ENCODE results near the gene DKK3.

Gene DKK3

DNA sequence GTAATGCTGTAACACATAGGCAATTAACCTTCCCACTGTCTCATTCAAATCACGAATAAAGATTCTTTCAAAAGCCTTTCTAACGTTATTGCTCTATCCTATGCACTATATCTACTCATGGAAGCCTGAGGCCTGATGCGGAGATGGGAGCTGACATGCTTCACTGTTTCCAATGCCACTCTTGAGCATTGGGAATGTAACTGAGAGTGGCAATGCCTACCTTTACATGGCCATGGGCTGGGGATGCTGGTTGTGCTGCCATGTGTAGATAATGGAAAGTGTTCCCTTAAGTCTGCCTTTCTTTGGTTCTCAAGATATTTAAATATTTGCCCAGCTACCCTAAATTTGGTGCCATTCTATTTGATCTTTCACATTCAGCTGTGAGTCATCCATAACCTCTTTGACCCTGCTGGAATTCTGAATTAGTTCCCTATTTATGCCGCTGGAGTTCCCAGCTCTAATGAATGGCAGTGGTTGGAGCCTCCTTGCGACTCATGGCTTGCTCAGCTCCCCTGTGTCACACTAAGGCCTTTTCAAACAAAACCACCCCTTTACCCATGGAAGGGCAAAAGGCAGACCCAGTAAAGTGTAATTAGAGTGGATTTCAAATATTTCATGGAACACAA lies 21.4 kb upstream of the DKK3 start:
- no peak for DNase-seq (ENCODE audit: low read depth in 2 of 2)

DNA sequence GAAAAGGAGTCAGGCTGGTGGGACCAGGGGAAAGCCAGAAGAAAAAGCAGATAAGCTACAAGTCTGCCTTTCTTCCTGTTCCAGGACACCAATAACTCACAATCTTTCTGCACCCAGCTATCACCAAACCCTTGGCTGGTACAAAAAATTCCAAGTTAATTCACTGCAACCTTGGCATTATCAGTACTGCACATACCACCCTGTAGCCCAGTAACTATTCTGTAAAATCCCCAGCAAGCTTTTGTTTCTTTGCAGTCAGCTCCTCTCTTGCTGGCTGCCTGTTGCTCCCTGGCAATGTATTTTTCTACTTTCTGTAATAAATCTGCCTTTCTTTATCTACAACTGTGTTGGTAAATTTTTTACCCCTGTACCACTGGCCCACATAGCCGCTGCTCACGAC lies 20.7 kb upstream of the DKK3 start:
- no peak for DNase-seq (ENCODE audit: low read depth in 2 of 2)

DNA sequence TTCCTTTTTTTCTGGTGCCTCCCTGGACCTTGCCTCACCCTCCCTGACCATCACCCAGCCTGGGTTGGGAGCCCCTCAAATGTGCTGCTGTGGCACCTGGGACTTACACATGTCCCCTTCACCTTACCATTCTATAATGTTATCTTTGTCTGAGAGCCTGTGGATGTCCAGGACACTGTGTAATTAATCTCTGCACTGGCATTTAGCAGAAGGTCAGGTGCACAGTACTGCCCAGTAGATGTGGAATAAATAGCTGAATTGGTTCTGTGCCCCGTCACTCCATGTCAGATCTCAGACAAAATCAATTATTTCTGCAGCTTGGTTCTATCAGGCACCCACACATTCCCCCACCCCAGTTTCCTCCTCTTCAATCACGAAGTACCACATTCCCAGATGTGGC lies 19.9 kb upstream of the DKK3 start:
- DNase-seq (ENCODE audit: low read depth in 2 of 2), result no peak

GRCh38 chr11:12026331-12027211 lies 18.1 kb upstream of the DKK3 start:
- no peak for DNase-seq (ENCODE audit: low read depth in 2 of 2)

GRCh38 chr11:12024254-12024926 lies 16.0 kb upstream of the DKK3 start:
- DNase-seq (ENCODE audit: low read depth in 2 of 2), result no peak

DNA sequence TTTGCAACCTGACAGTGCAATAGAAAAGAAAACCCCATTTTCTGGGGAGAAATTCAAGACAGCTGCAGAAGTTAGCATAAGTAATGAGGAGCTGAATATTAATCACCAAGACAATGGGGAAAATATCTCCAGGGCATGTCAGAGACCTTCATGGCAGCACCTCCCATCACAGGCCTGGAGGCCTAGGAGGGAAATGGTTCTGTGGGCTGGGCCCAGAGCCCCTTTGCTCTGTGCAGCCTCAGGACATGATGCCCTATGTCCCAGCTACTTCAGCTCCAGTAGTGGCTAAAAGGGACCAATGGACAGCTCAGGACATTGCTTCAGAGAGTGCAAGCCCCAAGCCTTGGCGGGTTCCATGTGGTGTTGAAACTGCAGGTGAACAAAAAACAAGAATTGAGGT lies 14.6 kb upstream of the DKK3 start:
- no peak for DNase-seq (ENCODE audit: low read depth in 2 of 2)

DNA sequence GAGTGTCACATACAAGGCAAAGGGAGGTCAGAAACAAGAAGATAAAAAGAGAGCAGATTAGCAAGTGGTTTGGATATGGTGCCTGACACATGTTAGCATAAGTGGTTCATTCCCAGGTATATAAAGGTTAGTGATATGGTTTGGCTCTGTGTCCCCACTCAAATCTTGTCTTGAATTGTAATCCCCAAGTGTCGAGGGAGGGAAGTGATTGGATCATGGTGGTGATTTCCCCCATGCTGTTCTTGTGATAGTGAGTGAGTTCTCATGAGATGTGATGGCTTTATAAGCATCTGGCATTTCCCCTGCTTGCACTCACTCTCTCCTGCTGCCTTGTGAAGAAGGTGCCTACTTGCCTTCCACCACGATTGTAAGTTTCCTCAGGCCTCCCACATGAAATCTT lies 12.1 kb upstream of the DKK3 start:
- DNase-seq (ENCODE audit: low read depth in 2 of 2), result no peak

DNA sequence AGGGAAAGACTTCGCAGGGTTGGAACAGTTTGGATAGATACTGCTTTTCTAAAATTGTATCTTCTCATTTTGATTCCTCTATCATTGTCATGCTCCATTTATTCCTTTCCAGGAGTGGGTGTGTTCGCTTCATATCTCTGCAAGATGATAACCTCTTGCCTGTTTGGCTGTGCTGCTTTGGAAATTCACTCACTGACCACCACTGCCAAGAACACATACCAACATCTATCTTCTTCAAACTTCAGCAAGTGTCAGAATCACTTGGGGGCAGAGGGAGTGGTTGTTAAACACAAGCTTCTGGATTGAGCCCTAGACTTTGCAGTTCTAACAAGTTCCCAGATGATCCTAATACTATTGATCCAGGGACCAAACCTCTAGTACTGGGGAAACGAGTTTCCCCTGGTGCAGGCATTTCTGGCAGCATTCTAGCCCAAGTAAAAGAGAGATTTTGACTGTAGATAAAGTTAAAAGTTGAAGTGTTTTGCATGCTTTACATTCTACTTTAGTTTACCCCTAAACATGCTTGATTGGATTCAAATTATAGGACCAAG lies 11.5 kb upstream of the DKK3 start:
- DNase-seq (ENCODE audit: low read depth in 2 of 2), result no peak

GRCh38 chr11:12019337-12019736 lies 10.9 kb upstream of the DKK3 start:
- DNase-seq (ENCODE audit: low read depth in 2 of 2), result no peak

- no peak for DNase-seq (ENCODE audit: low read depth in 2 of 2)
These were observed 9.5 kb upstream of the DKK3 start for GRCh38 chr11:12017865-12018453.

- DNase-seq (ENCODE audit: low read depth in 2 of 2), result no peak
These were observed 8.8 kb upstream of the DKK3 start for GRCh38 chr11:12017243-12017678.

DNA sequence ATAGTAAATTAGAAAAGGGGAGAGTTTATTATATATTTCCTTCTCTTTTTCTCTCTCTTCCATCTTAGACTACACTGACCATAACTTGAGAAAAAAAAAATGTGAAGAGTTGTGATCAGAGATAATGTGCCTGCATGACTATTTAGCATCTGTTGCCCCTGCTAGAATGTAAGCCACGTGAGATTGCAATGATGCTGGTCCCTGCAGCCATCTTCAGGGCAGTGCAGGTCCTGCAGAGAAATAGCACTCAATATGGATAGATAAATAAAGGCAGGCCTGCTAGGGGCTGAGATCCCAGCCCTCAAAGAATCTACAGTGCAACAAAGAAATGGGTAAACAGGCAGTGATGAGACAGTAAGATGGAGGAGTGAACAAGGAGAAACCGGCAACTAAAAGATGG lies 7.8 kb upstream of the DKK3 start:
- DNase-seq (ENCODE audit: low read depth in 2 of 2), result no peak

DNA sequence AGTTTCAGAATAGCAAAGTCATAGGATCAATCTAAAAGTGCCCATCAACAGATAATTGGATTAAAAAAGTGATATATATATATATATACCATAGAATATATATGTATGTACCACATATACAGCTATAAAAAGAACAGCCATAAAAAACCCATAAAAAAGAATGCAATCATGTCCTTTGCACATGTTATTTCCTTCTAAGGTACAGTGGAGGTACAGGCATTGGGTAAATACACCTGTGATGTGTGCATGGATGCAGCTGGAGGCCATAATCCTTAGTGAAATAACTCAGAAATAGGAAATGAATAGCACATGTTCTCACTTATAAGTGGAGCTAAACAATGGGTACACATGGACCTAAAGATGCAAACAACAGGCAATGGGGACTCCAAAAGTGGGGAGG lies 7.1 kb upstream of the DKK3 start:
- no peak for DNase-seq (ENCODE audit: low read depth in 2 of 2)

- DNase-seq (ENCODE audit: low read depth in 2 of 2), result no peak
These were observed 5.4 kb upstream of the DKK3 start for GRCh38 chr11:12013781-12014180.

GRCh38 chr11:12009617-12010321 lies 1.3 kb upstream of the DKK3 start:
- no peak for DNase-seq (ENCODE audit: low read depth in 2 of 2)

DNA sequence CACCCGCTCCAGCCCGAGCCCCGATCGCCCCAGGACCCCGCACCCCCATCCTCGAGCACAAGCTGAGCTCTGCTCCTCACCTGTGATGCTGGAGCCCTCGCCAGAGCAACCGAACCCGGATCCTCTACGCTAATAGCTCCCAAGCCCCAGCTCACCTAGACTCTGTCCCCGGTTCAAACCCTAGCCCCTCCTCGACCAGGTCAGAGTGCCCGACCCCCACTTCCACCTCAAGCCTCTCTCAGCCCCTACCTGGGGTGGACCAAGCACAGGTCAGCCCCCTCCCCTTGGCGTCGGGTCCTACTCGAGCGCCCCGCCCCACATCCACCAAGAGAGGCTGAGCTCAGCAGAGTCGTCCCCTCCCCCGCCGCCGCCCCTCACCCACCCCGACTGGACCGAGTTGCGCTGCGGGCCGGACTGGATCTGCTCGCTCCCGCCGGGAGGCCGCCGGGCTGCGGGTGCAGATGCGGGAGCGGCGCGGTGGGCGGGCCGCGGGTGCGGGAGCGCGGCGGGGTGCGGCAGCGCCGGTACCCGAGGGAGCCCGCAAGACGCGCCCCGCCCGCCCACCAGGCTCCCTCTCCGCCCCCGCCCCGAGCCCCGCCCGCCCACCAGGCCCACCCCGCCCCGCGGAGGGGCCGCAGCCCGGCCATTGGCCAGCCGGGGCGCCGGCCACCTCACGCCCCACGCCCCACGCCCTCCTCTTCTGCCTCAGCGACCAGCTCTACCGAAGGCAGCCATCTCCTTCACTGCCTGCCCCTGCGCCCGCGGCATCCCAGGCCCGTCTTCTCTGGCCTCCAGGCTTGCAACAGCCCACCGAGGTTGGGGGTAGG lies 577 bp upstream of the DKK3 start:
- DNase-seq (ENCODE audit: low read depth in 2 of 2), result no peak

DNA sequence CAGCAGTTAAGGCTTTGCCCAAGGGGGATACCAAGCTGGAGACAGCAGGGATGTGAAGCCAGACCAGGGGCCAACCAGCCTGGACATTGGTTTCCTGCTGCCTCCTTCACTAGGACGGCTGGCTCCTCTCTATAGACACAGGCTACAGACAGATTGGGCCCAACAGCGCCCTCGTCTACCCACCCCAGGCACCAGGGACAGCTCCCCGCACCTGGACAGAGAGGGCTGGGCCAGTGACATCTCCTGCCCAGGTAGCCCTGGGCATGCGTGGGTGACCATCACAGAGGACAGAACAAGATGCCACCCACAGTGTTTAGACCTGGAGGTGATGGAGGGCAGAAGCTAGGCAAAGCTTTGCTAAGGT lies 1.2 kb downstream of the DKK3 start:
- no peak for DNase-seq (ENCODE audit: low read depth in 2 of 2)

- DNase-seq (ENCODE audit: low read depth in 2 of 2), result no peak
These were observed 1.7 kb downstream of the DKK3 start for GRCh38 chr11:12006552-12007229.

DNA sequence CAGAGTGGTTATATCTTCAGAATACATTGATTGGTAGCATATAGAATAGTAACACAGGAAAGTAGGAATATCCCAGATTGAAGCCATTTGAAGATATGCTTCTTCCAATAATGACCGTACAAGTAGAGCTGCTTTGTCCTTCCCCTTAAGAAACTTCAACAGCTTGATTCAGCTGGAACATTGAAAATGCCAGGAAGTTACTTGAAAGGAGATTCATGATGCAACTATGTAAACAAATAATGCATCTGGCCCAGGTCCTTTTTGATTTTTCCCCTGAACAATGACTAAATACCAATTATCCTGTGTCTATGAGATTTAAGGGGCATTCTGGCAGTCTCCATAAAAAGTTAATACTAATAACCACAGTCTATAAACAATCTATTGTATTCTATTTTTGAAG lies 3.0 kb downstream of the DKK3 start:
- no peak for DNase-seq (ENCODE audit: low read depth in 2 of 2)

DNA sequence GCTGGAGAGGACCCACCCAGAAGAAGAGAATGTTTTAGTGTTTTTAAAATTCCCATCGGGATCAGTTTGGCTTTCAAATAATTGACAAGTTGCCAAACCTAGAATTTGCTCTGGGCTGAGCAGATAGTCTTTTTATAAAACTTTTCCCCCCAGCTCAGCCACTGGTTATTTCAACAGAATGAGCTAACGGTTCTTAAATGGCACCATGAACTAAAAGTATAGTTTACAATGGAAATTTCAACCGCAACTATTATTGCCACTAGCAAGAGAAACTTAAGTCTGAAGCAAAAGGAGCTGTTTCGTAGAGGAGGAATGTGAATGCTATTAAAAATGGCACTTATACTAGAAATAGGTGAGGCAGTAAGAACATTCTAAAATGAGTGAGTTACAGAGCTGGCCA lies 3.4 kb downstream of the DKK3 start:
- DNase-seq (ENCODE audit: low read depth in 2 of 2), result no peak

All from stimulated activated CD4-positive, alpha-beta T cell treated with anti-CD3 and anti-CD28 coated beads, Interleukin-1b, Interleukin-23, amount 100 ng/mL, for 1 hour (primary cell).